GM19452 (cell line): ENCODE results near the gene ZSCAN9.

ENCODE experiments used
- ATAC-seq: cut with Tn5 transposase; IDR thresholded peaks from one replicate; pipeline ENCODE4 v1.9.1; 2021; ENCODE audit not compliant: unreplicated experiment

ZSCAN9 gene

DNA sequence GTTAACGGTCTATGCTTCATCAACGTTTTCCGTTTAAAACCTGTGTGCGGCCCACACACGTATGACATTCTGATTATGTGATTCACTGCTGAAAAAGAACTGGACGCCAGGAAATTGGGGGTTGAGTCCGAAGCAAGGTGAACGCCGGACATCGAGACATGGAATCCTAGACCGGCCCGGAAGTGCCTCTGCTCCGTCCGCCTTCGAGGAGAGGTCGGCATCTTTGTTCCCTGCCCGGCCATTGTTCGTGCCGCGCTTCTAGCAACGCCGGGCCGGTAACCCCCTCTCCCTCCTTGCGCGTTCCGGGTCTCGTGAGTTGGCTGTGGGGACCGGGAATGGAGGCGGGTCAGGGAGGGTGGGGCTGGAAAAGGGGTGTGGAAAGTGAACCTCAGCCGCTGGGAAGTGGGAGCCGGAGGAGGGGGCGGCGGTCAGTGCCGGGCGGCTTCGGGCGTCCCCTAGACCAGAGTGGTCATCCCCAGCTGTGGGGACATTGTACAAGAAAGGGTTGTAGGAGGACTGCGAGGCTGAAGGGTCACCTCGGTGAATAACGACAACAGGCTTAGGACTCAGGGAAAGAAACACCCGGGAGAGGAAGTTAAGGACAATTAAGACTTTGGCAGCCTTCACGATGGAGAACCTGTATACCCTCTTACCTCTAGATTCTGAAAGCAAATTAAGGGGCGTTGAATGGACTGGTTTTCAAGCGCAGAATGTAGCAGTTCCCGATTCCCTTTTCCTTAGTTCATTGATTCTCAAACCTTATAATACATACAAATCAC, at the start of gene ZSCAN9:
Gene ZSCAN9 (plus strand): TSS at position 220 of the 779 bp plus-strand sequence. CDS start 1,810 bp downstream, outside the sequence.
- peak; percentile 86 for ATAC-seq

DNA sequence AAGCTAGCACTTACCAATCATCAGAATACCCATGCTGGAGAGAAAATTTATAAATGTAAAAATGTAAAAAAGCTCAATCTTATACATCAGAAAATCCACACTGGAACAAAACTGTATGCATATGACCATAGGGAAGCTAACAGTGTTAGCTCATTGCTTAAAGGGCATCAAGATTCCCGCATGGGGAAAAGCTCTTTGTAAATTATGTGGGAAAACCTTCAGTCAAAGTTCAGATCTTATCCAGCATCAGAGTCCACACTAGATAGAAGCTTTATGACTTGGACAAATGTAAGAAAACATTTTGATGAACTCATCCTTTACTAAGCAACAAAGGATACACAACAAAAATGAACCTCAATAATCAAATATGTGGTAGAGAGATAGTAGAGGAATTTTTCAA, 48.7 kb upstream of the ZSCAN9 start:
- ATAC-seq = no peak

DNA sequence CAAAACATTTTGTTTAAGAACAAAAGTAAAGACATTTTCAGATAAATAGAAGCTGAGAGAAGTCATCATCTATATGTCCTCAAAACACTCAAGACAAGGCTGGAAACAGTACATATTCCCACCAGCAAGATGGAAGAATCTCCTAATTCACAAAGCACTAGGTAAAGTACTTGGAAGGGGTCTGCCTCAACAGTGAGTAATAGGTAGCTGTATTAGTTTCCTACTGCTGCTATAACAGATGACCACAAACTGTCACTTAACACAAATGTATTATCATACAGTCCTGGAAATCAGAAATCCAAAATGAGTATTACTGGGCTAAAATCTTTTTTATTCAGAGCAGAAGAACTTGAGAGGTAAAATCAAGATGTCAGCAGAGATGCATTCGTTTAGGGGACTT, 42.8 kb upstream of the ZSCAN9 start:
- no peak for ATAC-seq

DNA sequence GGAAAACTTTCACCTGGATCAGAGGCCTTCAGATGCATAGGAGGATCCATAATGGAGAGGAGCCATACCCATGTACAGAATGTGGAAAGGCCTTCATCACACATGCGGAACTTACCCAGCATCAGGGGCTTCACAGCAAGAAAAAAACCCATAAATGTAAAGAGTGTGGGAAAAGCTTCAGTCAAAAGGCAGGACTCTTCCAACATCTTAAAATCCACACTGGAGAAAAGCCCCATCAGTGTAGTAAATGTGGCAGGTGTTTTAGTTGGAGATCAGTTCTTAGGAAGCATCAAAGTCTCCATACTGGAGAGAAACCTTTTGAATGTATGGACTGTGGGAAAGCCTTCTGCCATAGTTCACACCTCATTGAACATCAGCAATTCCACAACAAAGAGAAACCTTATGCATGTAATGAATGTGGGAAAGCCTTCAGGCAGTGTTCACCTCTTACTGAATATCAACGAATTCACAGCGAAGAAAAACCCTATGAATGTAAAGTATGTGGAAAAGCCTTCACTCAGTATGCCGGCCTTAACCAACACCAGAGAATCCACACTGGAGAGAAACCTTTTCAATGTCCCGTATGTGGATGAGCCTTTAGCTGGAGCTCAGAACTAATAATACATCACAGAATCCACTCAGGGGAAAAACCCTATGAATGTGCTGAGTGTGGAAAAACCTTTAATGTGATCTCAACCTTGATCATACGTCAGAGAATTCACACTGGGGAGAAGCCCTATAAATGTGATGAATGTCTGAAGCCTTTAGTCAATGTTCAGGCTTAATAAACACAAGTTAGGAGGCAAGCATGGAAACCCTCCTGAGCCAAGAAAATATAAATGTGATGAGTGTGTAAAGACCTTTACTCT, 36.7 kb upstream of the ZSCAN9 start:
- no peak for ATAC-seq

DNA sequence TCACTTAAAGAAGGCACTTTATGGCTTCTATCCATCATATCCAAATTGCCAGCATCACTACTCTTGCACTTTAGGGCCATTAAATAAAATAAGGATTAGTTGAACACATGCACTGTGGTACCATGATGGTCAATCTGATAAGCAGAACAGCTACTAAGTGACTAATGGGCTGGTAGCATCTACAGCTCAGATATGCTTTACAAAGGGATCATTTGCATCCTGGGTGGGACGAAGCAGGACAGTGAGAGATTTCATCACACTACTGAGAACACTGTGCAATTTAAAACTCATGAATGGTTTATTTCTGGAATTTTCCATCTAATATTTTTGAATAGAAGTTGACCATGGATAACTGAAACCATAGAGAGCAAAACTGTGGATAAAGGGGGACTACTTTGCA, 25.1 kb upstream of the ZSCAN9 start:
- ATAC-seq = no peak

DNA sequence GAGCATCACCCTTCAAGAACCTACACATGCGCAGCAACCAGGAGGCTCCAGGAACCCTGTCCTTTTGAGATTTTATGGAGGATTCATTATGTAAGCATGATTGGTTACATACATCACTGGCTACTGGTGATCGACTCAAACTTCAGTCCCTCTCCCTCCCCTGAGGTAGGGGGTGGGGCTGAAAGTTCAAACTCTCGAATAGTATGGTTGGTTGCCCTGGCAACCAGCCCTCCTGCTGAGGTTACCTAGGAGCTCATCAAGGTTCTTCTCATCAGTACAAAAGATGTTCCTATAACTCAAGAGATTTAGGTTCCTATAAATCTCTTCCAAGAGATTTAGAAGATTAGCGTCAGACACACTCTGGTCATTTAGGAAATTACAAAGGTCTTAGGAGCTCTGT, 21.9 kb upstream of the ZSCAN9 start:
- no peak for ATAC-seq

DNA sequence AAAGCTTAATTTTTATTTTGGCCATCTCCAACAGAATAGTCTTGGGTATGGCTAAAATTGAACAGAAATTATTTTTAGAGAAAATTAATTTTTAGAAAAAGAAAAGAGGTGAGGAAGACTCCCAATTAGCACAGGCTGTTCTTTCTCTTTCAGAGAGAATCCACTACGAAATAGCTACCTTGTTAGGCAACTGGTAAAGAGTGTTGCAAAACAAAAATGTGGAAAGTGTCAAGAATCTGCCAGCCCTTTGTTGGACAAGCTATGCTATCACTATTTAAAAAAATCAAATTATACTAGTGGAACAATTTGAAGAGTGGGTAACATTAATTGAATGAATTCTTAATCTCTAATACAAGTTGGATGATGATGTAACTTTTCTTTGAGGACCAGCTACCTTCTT, 19.2 kb upstream of the ZSCAN9 start:
- no peak for ATAC-seq

DNA sequence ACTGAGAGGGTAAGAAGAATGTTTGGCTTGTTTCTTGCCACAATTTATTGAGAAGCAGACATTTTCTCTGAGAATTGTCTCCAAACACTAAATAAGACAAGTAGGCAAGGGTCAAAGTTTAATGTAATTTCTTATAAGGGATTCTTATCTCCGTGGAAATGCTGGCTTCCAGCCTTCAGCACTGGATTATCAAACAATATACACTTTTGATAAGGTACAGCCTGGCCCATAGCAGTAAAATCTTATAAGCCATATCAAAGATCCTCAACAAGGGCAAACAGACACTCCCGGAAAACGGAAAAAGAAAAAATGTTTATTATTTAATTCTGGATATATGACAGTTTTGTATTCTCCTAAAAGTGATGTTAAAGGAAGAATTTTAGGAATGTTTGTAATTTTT, 18.5 kb upstream of the ZSCAN9 start:
- ATAC-seq = no peak

DNA sequence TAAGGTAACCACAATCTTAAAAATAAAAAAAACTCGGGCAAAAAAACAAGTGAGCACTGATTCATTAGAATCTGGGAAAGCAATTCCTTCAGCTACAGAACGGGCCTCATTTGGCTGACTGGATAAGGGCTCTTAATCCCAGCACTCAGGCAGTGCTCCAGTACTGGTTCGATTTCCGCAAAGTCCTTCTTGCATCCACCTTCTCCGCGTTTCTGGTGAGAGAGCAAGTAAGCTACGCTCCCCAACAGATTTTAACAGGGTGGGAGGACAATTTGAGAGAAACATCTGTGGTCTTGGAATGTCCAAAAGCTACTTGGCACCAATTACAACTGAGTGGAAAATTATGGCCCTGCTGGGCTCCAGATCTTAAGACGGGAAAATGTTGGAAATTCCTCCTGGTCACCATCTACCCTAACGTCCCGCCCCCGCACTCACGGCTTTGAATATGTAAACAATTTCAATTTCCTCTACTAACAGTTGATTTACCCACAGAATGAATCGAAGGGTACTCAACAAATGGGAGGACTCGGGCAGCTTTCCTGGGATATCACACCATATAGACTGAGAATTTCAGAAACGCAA, 18.1 kb upstream of the ZSCAN9 start:
- ATAC-seq = no peak

DNA sequence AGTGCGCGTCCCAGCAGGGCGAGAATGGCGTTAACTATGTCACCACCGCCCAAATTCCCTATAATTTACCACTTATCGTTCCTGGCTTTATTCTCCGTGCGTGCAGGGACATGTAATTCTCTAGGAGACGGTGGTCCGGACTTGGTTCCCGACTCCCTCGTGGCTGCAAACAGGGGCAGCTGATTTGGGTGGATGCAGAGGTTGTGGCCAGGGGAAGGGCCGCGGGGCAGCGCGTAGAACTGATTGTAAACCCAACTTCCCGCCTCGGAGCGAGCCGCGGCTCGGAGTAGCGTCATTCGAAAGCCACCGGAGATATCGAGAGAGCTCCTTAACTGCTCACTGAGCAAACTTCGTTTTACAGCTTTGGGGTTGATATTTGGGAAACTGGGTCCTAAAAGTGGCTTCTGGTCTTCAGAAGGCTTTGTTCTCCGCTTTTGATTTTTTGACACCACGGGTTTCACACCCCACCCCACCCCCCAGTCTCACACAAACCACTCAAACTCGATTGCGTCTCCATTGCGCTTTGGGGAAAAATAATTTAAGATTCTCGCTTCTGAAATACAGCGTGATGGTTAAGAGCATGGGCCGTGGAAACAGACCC, 17.5 kb upstream of the ZSCAN9 start:
- no peak for ATAC-seq

DNA sequence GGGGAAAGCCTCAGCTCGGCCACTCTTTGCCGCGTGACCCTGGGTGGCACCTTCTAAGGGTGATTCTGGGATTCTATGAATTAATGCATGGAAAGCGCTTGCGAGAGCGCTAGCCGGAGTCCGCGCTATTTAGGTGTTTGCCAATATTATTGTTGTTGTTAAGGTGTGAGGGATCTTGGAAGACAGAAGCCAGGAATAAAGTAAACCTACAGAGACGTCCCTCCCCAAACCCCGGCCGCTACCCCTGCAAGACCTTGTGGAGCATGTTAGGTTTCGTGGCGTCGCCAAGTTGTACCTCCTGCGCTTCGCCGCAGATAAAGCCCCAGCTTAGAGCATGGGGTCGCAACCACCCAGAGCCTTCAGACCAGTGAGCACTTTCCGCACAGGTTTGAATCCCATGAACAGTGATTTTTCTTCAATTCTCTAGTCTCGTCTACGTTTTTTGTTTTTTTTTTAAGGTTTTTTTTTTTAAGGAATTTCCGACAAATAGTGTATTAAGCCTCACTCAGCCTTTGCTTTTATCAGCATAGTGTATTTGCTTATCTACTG, 16.9 kb upstream of the ZSCAN9 start:
- ATAC-seq = no peak

DNA sequence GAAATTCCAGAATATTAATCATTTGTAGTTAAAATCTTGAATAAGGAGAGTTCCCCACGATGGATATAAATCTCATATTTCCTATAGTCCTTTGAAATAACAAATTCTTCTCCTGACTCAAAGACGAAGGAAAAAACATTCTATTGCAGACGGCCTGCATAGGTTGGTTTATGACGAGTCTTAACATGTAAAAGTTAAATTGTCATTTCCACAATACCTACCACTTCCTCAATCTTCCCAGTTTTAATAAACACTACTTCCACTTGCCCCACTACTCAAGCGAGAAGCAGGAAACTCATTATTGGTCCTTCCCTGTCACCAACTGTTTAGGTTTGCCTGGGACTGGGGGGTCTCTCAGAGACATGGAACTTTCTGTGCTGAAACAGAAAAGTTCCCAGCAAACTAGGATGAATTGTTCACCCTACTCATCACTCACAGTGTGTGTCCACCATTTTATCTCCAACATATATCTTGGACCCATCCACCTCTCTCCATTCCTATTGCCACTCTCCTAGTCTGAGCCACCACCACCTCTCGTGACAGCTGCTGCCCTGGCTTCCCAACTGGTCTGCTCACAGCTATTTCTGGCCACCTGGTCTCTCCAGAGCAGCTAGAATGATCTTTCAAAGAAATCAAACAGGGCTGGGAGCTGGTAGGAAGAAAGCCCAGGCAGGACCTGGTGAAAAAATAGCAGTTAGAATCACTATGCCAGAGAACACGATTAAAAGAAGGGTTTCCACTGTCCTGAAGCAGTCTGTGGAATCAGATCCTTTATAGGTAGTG, 15.1 kb upstream of the ZSCAN9 start:
- no peak for ATAC-seq

DNA sequence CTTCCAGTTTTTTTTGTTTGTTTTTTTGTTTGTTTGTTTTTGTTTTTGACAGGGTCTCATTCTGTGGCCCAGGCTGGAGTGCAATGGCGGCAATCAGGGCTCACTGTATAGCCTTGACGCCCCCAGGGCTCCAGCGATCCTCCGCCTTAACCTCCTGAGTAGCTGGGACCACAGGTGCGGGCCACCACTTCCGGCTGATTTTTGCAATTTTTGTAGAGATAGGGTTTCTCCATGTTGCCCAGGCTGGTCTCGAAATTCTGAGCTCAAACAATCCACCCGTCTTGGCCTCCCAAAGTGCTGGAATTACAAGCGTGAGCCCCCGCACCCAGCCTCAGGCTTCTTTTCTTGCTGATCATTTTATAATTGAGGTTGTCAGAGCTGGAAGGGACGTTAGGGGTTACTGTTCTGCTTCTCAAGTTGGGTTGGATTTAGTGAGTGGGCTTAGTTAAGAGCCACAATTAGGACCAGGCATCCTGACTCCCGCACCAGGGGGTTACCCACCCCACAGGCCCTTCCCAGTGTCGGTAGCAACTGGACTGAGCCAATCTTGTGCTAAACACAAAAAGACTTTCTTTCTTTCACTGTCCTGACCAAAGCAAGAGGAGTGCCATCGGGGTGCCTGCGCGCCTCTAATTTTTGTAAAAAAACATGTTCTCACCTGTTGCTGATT, 13.1 kb upstream of the ZSCAN9 start:
- peak; percentile 24 for ATAC-seq

DNA sequence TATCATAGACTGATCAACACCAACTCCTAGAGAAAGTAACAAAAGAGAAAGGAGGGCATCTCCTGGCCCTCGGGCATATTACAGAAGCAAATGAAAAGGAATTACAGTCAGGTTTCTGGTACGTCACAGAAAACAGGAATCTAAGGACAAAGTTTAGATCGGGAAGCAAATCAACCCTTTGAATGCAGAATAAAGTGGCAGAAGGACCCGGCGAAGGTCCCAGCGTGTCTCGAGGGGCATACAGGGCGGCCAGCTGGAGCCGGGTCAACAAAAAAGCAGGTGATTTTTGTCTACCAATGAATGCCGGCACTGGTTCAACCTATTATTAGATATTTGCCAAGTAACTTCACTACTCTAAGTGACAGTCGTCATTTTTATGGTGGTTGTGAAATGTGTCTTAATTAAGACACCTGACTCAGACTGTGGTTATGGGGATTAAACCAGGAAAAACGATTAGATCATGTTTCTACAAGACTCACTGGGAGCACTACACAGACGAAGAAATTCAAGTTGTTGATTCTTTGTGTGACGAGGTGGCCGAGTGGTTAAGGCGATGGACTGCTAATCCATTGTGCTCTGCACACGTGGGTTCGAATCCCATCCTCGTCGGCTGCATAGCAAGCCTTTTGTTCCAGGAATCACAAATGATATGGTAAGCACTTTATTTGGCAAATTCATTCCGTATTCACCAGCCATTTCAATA, 12.4 kb upstream of the ZSCAN9 start:
- peak; percentile 58 for ATAC-seq

DNA sequence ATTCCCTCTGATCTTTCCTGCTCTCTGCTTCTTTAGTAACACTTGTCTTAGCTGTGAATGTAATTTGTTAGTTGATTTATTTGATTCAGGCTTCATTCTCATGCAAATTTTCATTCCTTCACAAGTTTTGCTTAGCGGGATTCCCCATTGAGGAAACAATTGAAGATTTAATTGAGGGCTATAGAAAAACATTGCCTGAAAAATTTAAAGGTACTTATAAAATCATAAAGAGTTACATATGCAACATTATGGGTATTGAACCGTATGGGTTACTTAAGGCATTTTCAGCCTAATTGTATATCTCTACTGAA, 11.9 kb upstream of the ZSCAN9 start:
- ATAC-seq = no peak

DNA sequence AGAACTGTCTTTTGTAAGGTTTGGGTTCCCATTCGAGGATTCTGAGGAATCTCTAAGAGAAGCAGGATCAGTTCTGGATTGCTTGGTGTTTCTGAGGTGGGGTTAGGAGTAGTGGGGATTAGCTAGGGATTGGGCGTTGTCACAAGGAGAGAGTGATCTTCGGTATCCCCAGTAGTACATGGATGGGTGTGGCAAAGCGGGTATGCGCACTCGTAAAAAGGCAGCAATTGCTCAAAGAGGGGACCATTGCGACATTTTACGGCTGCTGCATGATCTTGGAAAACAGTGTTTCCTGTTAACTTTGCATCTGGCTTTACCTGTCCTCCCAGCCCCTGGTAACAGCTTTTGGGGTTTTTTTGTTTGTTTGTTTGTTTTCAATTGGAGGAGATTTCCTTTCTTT, 9.7 kb upstream of the ZSCAN9 start:
- no peak for ATAC-seq

DNA sequence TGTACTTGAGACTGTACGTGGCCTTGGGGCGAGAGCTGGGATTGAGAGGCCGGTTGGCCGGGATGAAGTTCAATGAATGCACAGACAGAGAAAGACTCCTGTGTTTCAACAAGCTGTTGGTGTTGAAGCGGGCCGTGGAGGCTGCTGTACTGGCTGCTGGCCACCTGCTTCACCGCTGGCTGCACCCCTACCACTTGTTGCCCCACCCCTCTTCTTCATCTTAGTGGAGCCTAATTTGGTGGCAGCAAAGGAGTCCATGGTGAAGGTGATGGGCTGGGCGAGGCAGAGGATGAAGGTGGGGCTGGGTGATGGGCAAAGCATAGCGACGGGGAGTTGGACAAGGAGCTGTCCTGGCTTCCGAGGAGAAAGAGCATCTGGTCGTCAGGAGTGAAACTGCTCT, 7.2 kb upstream of the ZSCAN9 start:
- ATAC-seq = no peak

DNA sequence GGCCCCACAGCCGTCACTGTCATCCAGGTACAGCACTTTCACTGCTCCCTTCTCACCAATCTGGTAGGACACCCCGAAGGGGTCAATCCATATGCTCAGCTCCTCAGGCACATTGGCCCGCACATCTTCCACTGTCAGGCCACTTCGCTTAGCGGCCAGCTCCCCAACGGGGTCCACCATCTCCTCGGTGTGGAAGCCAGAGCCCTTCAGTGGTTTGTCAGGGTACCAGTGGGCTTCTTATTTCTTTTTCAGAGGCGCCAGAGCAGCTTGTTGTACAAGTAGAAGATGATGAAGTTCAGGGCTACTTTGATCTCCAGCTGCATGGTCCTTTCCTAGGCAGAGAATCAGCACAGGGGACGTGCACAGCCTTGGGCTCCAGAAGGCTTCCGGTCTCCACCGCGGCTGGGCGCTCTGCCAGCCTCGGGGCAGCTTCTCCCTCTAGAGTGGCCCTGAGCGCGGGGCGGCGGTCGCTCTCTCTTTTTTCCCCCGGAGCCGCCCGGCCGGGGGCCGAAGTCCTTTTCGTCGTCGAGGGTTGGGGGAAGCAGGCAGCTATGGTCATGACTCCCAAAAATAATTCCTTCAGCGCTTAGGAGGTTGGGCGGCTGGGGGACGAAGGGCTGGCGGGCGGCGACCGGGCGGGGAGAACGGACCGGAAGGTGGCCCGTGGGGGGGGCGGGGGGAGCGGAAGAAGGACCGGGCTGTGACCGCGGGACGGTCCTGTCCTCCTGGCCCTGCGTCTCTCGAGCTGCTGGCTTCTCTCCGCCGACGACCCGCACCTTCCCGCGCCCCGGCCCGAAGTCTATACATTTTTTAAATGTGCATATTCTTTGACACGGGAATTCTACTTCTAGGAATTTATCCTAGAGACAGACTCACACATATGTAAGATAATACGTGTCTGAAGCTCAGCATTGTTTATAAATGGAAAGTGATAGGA, 6.5 kb upstream of the ZSCAN9 start:
- peak; percentile 49 for ATAC-seq
